ENCODE measurements around the gene LIMS1. TPM values are rescaled to one million over a fixed set of nuclear protein-coding genes. Genes with fewer than 3 reads are reported as not detected.
"Not testable (repeated sequence)": the region's sequence is repeated elsewhere in the genome, so short reads cannot be mapped to it uniquely, and the experiment has no call there.

LIMS1 gene
- total and polyA plus RNA-seq, 4 donors: 48.0 to 111 (median 88.4) TPM

- H3K4me1 ChIP-seq (ENCODE audit: control insufficient read depth in 1 of 2, insufficient read depth in 2 of 2, low read length in 2 of 2); DNase-seq; H3K36me3 ChIP-seq (ENCODE audit: control insufficient read depth in 1 of 2, insufficient read depth in 2 of 2, low read length in 1 of 2); H3K27ac ChIP-seq (ENCODE audit: low read depth in 1 of 2, low read length in 2 of 2); H3K4me3 ChIP-seq (ENCODE audit: low read length in 2 of 2); intact Hi-C loops (cut with DNase I); ATAC-seq (ENCODE audit: low FRiP score); H3K27me3 ChIP-seq (ENCODE audit: control insufficient read depth in 1 of 2, insufficient read depth in 2 of 2, low read length in 1 of 2); H3K9me3 ChIP-seq (ENCODE audit: control insufficient read depth, low read length): not testable (repeated sequence)
- WGBS, 2 donors: 50 to 70% methylated on average over 2 of the region's 2 CpGs
These were observed 19.8 kb upstream of the LIMS1 start for GRCh38 chr2:108514478-108514877.

GRCh38 chr2:108524688-108525087 lies 9.6 kb upstream of the LIMS1 start:
- H3K36me3 ChIP-seq (ENCODE audit: control insufficient read depth in 1 of 2, insufficient read depth in 2 of 2, low read length in 1 of 2); intact Hi-C loops (cut with DNase I); DNase-seq; H3K27me3 ChIP-seq (ENCODE audit: control insufficient read depth in 1 of 2, insufficient read depth in 2 of 2, low read length in 1 of 2); ATAC-seq (ENCODE audit: low FRiP score); H3K27ac ChIP-seq (ENCODE audit: low read depth in 1 of 2, low read length in 2 of 2); H3K4me1 ChIP-seq (ENCODE audit: control insufficient read depth in 1 of 2, insufficient read depth in 2 of 2, low read length in 2 of 2); H3K9me3 ChIP-seq (ENCODE audit: control insufficient read depth, low read length); H3K4me3 ChIP-seq (ENCODE audit: low read length in 2 of 2): not testable (repeated sequence)
- 96 to 98% methylated on average over 3 to 5 of the region's 6 CpGs for WGBS, 2 donors

GRCh38 chr2:108525258-108525657 lies 9.0 kb upstream of the LIMS1 start:
- H3K9me3 ChIP-seq (ENCODE audit: control insufficient read depth, low read length); H3K27me3 ChIP-seq (ENCODE audit: control insufficient read depth in 1 of 2, insufficient read depth in 2 of 2, low read length in 1 of 2); DNase-seq; intact Hi-C loops (cut with DNase I); H3K27ac ChIP-seq (ENCODE audit: low read depth in 1 of 2, low read length in 2 of 2); H3K36me3 ChIP-seq (ENCODE audit: control insufficient read depth in 1 of 2, insufficient read depth in 2 of 2, low read length in 1 of 2); H3K4me1 ChIP-seq (ENCODE audit: control insufficient read depth in 1 of 2, insufficient read depth in 2 of 2, low read length in 2 of 2); ATAC-seq (ENCODE audit: low FRiP score); H3K4me3 ChIP-seq (ENCODE audit: low read length in 2 of 2): not testable (repeated sequence)

- DNase-seq (no peak), ATAC-seq (ENCODE audit: low FRiP score) (no peak)
- intact Hi-C loops (cut with DNase I): loop anchor here in 1 of 2 donors (5.0 kb wide), 1 partner anchor 84 kb away; the partner anchor contains the start of gene GCC2
- Histone ChIP-seq H3K4me1 (ENCODE audit: control insufficient read depth in 1 of 2, insufficient read depth in 2 of 2, low read length in 2 of 2) (peaks cover 0 to 4% of the 10 kb centered on the region in 2 donors), H3K4me3 (ENCODE audit: low read length in 2 of 2) (no peak overlapping the region), H3K27ac (ENCODE audit: low read depth in 1 of 2, low read length in 2 of 2) (no peak overlapping the region), H3K36me3 (ENCODE audit: control insufficient read depth in 1 of 2, insufficient read depth in 2 of 2, low read length in 1 of 2) (no peaks in the 10 kb centered on the region), H3K9me3 (ENCODE audit: control insufficient read depth, low read length) (no peaks in the 10 kb centered on the region), H3K27me3 (ENCODE audit: control insufficient read depth in 1 of 2, insufficient read depth in 2 of 2, low read length in 1 of 2) (no peaks in the 10 kb centered on the region)
- WGBS, 2 donors: 87 to 97% methylated on average over 4 to 5 of the region's 5 CpGs
These were observed 2.6 kb upstream of the LIMS1 start for GRCh38 chr2:108531674-108532055.

GRCh38 chr2:108534584-108535356 lies 500 bp downstream of the LIMS1 start:
- intact Hi-C loops (cut with DNase I): loop anchor here (5.0 kb wide), 3 partner anchors 43 to 87 kb away; partner anchors contain the start of gene GCC2 (in 1 of the 2)

GRCh38 chr2:108535357-108535631 lies 1.0 kb downstream of the LIMS1 start:
- peak overlapping the region; percentile 70 to 99 for H3K4me3 ChIP-seq (ENCODE audit: low read length in 2 of 2)
- peaks cover 0 to 4% of the 10 kb centered on the region in 2 donors for H3K4me1 ChIP-seq (ENCODE audit: control insufficient read depth in 1 of 2, insufficient read depth in 2 of 2, low read length in 2 of 2)
- intact Hi-C loops (cut with DNase I): loop anchor here (5.0 kb wide), 2 partner anchors 42 to 47 kb away; no protein-coding TSS in a partner anchor
- 1 to 4% methylated on average over 9 of the region's 9 CpGs for WGBS, 2 donors
- H3K9me3 ChIP-seq (ENCODE audit: control insufficient read depth, low read length): no peaks in the 10 kb centered on the region
- H3K27ac ChIP-seq (ENCODE audit: low read depth in 1 of 2, low read length in 2 of 2): no peak overlapping the region
- no peaks in the 10 kb centered on the region for H3K36me3 ChIP-seq (ENCODE audit: control insufficient read depth in 1 of 2, insufficient read depth in 2 of 2, low read length in 1 of 2)
- ATAC-seq (ENCODE audit: low FRiP score): no peak
- H3K27me3 ChIP-seq (ENCODE audit: control insufficient read depth in 1 of 2, insufficient read depth in 2 of 2, low read length in 1 of 2): no peaks in the 10 kb centered on the region
- DNase-seq: no peak

More at GRCh38 chr2:108534584-108535356, 500 bp downstream of the LIMS1 start:
- DNase-seq: peak; percentile 57 to 83
- Histone ChIP-seq H3K27me3 (ENCODE audit: control insufficient read depth in 1 of 2, insufficient read depth in 2 of 2, low read length in 1 of 2) (no peaks in the 10 kb centered on the region), H3K4me3 (ENCODE audit: low read length in 2 of 2) (peak overlapping the region; percentile 70 to 99), H3K27ac (ENCODE audit: low read depth in 1 of 2, low read length in 2 of 2) (peak overlapping the region; percentile 54 to 58), H3K36me3 (ENCODE audit: control insufficient read depth in 1 of 2, insufficient read depth in 2 of 2, low read length in 1 of 2) (no peaks in the 10 kb centered on the region), H3K9me3 (ENCODE audit: control insufficient read depth, low read length) (no peaks in the 10 kb centered on the region), H3K4me1 (ENCODE audit: control insufficient read depth in 1 of 2, insufficient read depth in 2 of 2, low read length in 2 of 2) (peaks cover 0 to 4% of the 10 kb centered on the region in 2 donors)
- no peak for ATAC-seq (ENCODE audit: low FRiP score)
- WGBS, 2 donors: 0% methylated on average over 39 to 57 of the region's 57 CpGs

- peak overlapping the region in 1 of 2 donors; percentile 2 for H3K4me3 ChIP-seq (ENCODE audit: low read length in 2 of 2)
- no peaks in the 10 kb centered on the region for H3K9me3 ChIP-seq (ENCODE audit: control insufficient read depth, low read length)
- no peaks in the 10 kb centered on the region for H3K36me3 ChIP-seq (ENCODE audit: control insufficient read depth in 1 of 2, insufficient read depth in 2 of 2, low read length in 1 of 2)
- ATAC-seq (ENCODE audit: low FRiP score) (no peak), DNase-seq (no peak)
- no peaks in the 10 kb centered on the region for H3K27me3 ChIP-seq (ENCODE audit: control insufficient read depth in 1 of 2, insufficient read depth in 2 of 2, low read length in 1 of 2)
- no peak overlapping the region for H3K27ac ChIP-seq (ENCODE audit: low read depth in 1 of 2, low read length in 2 of 2)
- intact Hi-C loops (cut with DNase I): loop anchor here (5.0 kb wide), 2 partner anchors 41 to 46 kb away; no protein-coding TSS in a partner anchor
- 46 to 83% methylated on average over 7 of the region's 7 CpGs for WGBS, 2 donors
- H3K4me1 ChIP-seq (ENCODE audit: control insufficient read depth in 1 of 2, insufficient read depth in 2 of 2, low read length in 2 of 2): peaks cover 0 to 4% of the 10 kb centered on the region in 2 donors
These were observed 2.0 kb downstream of the LIMS1 start for GRCh38 chr2:108536133-108536780.

- DNase-seq (no peak), ATAC-seq (ENCODE audit: low FRiP score) (no peak)
- peak overlapping the region in 1 of 2 donors; percentile 53 for H3K27ac ChIP-seq (ENCODE audit: low read depth in 1 of 2, low read length in 2 of 2)
- H3K9me3 ChIP-seq (ENCODE audit: control insufficient read depth, low read length): no peaks in the 10 kb centered on the region
- H3K4me3 ChIP-seq (ENCODE audit: low read length in 2 of 2): peak overlapping the region in 1 of 2 donors; percentile 2
- WGBS, 2 donors: 41 to 74% methylated on average over 5 of the region's 5 CpGs
- H3K36me3 ChIP-seq (ENCODE audit: control insufficient read depth in 1 of 2, insufficient read depth in 2 of 2, low read length in 1 of 2): no peaks in the 10 kb centered on the region
- peaks cover 0 to 4% of the 10 kb centered on the region in 2 donors for H3K4me1 ChIP-seq (ENCODE audit: control insufficient read depth in 1 of 2, insufficient read depth in 2 of 2, low read length in 2 of 2)
- no peaks in the 10 kb centered on the region for H3K27me3 ChIP-seq (ENCODE audit: control insufficient read depth in 1 of 2, insufficient read depth in 2 of 2, low read length in 1 of 2)
- intact Hi-C loops (cut with DNase I): loop anchor here (5.0 kb wide), 2 partner anchors 40 to 45 kb away; no protein-coding TSS in a partner anchor
These were observed 2.6 kb downstream of the LIMS1 start for GRCh38 chr2:108536911-108537310.
